ENCODE results near the gene SMC1B. TPM values are rescaled to one million over a fixed set of nuclear protein-coding genes. Genes with fewer than 3 reads are reported as not detected.
A peak's percentile ranks its signal among the peaks of the same experiment; 100 is the strongest.

Gene SMC1B
- total and polyA plus RNA-seq, 12 donors: 0.05 TPM; not detected in 11

DNA sequence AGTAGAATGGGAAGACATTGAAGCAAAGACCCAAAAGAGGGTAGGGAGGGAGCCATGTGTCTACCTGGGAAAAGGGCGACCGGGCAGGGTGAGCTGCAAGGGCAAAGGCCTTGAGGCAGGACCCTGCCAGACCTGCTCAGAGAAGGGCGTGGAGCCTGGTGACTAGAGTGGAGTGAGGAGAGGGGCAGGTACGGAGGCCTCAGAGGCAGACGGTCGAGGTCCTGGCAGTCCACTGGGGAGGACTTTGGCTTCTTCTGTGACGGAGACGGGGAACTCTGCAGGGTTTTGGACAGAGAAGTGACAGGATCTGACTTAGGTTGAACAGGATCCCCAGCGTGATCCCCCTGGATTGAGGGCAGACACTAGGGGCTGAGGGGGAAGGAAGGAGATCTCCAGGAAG, 13.0 kb upstream of the SMC1B start:
- no peak for DNase-seq
- ATAC-seq: no peak
- TF ChIP-seq, protein P1, sequence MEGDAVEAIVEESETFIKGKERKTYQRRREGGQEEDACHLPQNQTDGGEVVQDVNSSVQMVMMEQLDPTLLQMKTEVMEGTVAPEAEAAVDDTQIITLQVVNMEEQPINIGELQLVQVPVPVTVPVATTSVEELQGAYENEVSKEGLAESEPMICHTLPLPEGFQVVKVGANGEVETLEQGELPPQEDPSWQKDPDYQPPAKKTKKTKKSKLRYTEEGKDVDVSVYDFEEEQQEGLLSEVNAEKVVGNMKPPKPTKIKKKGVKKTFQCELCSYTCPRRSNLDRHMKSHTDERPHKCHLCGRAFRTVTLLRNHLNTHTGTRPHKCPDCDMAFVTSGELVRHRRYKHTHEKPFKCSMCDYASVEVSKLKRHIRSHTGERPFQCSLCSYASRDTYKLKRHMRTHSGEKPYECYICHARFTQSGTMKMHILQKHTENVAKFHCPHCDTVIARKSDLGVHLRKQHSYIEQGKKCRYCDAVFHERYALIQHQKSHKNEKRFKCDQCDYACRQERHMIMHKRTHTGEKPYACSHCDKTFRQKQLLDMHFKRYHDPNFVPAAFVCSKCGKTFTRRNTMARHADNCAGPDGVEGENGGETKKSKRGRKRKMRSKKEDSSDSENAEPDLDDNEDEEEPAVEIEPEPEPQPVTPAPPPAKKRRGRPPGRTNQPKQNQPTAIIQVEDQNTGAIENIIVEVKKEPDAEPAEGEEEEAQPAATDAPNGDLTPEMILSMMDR (IDR thresholded peaks at IDR 0.05): no peak

DNA sequence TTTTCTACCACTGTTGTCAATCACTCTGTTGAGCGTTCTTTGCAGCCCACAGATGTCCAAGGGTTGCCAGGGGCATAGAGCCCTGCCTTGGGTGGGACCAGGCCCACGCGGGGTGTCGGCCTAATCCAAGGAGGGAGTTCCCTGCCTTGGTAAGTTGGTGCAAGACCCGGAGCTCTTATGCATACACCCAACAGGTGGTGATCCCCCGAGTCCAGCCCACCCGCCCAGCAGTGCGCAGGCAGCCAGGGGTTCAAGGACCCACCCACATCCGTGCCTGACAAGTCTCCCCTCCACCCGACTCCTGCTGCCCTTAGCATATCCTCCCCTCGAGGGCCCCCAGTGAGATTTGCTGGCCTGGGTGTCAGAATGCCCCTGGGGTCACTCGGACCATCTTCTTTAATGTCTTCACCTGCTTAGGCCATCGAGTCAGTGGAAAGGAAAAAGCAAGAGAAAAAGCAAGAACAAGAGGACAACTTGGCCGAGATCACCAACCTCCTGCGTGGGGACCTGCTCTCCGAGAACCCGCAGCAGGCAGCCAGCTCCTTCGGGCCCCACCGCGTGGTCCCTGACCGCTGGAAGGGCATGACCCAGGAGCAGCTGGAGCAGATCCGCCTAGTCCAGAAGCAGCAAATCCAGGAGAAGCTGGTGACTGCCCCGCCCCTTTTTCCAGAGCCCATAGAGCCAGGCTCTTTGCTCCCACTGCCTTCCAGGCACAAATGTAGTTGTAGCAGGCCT, 12.3 kb upstream of the SMC1B start:
- peaks cover 0 to 19% (median 0%) of the 10 kb centered on the region in 9 donors for H3K4me1 ChIP-seq
- TF ChIP-seq, protein P1 (IDR thresholded peaks at IDR 0.05): no peak
- 92 to 94% methylated on average over 23 of the region's 23 CpGs for WGBS, 2 donors
- DNase-seq: no peak
- ATAC-seq: no peak
- no peak overlapping the region for H3K4me3 ChIP-seq
- no peak overlapping the region for H3K27ac ChIP-seq
- H3K36me3 ChIP-seq: no peaks in the 10 kb centered on the region
- H3K27me3 ChIP-seq: peaks cover 0 to 4% (median 0%) of the 10 kb centered on the region in 7 donors
- intact Hi-C loops (cut with DNase I): no loop called here
- H3K9me3 ChIP-seq: peaks cover 0 to 8% (median 0%) of the 10 kb centered on the region in 11 donors

More for the DNA sequence above, 13.0 kb upstream of the SMC1B start:
- no peak overlapping the region for H3K4me3 ChIP-seq
- no peaks in the 10 kb centered on the region for H3K36me3 ChIP-seq
- 97 to 98% methylated on average over 9 of the region's 9 CpGs for WGBS, 2 donors
- peaks cover 0 to 8% (median 0%) of the 10 kb centered on the region in 11 donors for H3K9me3 ChIP-seq
- H3K27ac ChIP-seq: no peak overlapping the region
- peaks cover 0 to 19% (median 0%) of the 10 kb centered on the region in 9 donors for H3K4me1 ChIP-seq
- intact Hi-C loops (cut with DNase I): no loop called here
- H3K27me3 ChIP-seq: peaks cover 0 to 4% (median 0%) of the 10 kb centered on the region in 7 donors

DNA sequence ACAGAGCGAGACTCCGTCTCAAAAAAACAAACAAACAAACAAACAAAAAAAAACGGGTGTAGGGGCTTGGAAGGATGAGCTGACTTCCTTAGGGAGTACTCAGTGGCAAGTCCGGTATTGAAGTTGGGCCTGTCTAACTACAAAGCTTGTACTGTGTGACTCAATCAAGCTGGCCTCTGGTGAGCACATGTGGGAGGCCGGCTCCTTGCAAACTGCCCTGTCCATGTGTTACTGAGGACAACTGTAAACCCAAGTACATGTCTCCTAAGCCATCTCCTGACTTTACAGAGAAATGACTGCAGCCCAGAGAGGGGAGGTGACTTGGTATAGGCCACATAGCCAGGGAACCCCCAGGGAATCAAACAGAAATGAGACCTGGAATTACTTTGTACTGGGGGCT, 11.7 kb upstream of the SMC1B start:
- WGBS, 2 donors: 68 to 77% methylated on average over 5 of the region's 5 CpGs
- ATAC-seq: no peak
- Histone ChIP-seq H3K27me3 (peaks cover 0 to 4% (median 0%) of the 10 kb centered on the region in 7 donors), H3K4me1 (peaks cover 0 to 17% (median 0%) of the 10 kb centered on the region in 9 donors), H3K36me3 (no peaks in the 10 kb centered on the region), H3K9me3 (peaks cover 0 to 8% (median 0%) of the 10 kb centered on the region in 11 donors), H3K4me3 (no peak overlapping the region), H3K27ac (no peak overlapping the region)
- intact Hi-C loops (cut with DNase I): no loop called here
- TF ChIP-seq, protein P1 (IDR thresholded peaks at IDR 0.05): no peak
- DNase-seq: no peak

DNA sequence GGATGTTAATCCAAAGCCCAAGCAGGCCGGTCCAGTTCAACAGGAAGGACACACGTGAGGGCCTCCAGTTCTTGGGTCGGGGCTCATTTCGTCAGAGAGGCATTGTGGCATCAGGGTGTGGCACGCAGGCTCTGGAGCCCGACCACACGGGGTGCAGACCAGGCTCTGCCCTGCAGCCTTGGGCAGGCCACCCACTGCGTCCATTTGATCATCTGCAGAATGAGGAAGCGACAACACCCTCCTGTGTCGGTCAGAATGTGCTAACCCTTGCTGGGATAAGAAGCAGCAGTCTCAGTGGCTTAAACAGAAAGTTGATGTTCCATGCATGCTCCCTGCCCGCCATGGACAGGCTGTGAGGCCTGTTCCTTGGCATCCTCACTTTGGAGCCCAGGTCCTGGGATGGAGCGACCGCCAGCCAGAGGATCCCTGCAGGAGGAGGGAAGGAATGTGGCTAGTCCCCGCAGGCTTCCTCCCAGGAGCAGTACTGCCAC, 10.9 kb upstream of the SMC1B start:
- TF ChIP-seq, protein P1 (IDR thresholded peaks at IDR 0.05): no peak
- no peak for DNase-seq

More for the DNA sequence above, 10.9 kb upstream of the SMC1B start:
- H3K27me3 ChIP-seq: peaks cover 0 to 4% (median 0%) of the 10 kb centered on the region in 7 donors
- peaks cover 0 to 16% (median 0%) of the 10 kb centered on the region in 9 donors for H3K4me1 ChIP-seq
- 86 to 89% methylated on average over 14 of the region's 14 CpGs for WGBS, 2 donors
- intact Hi-C loops (cut with DNase I): loop anchor here in 1 of 10 donors (5.0 kb wide), 1 partner anchor 107 kb away; no protein-coding TSS in a partner anchor
- no peak overlapping the region for H3K4me3 ChIP-seq
- peak in 5 of 8 donors; percentile 30 to 68 (median 57) for ATAC-seq
- peak overlapping the region in 1 of 10 donors; percentile 65 for H3K27ac ChIP-seq
- peaks cover 0 to 8% (median 0%) of the 10 kb centered on the region in 11 donors for H3K9me3 ChIP-seq
- no peaks in the 10 kb centered on the region for H3K36me3 ChIP-seq
